ENCODE measurements around the gene SLC24A4.

The SLC24A4 gene

DNA sequence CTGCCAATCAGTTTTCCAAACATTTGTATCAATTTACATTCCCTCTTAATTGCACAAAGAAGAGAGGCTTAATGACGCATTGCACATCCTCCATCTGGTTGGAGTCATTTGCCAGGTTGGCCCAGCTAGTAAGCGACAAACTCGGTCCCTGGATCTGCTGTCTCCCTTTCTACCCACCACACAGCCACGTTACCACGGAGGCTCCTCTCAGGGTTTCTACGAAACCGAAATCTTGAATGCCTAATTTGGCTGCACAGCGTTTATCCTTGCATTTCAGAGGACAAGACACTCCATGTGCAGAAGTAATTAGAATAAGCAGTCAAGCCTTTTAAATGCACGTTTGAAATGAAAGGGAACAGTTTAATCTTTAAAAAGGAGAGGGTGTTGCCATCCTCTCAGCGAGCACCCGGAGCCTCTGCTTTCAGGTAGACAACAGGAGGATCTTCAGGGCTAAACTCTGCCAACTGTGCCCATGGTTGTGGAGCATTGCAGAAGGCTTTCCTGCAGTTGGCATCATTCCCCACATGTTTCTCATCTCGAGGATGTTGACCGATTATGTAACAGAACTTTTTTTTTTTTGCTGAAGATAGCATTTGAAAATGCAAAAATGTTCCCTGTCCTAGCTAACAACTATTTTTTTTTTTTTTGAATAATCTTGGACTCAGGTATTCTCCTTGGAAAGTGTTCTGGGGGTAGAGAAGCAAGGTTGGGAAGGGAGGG, 37.8 kb downstream of the SLC24A4 start:
- peak in 8 of 56 donors; percentile 10 to 66 (median 18) for DNase-seq

DNA sequence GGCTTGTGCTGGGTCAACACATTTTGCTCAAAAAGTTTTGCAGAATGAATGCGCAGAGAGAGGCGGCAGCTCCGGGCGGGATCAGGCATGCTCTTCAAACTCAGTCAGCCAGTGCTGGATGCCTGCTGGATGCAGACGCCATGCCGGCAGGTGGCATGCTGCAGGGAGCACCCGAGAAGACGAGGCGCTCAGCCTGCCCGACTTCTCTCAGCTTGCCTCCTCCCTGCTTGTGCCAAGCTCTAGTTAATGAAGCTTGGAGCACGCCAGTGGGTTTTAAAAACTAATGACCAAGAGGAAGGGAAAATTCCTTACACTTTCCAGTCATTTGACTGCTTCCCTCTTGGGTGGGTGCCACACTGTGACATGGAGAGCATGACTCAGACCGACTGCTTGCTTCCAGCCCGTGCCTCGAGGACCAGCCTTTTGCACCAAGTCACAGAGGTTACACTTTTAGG, 39.8 kb downstream of the SLC24A4 start:
- DNase-seq, result peak in 27 of 56 donors; percentile 6 to 65 (median 24)

DNA sequence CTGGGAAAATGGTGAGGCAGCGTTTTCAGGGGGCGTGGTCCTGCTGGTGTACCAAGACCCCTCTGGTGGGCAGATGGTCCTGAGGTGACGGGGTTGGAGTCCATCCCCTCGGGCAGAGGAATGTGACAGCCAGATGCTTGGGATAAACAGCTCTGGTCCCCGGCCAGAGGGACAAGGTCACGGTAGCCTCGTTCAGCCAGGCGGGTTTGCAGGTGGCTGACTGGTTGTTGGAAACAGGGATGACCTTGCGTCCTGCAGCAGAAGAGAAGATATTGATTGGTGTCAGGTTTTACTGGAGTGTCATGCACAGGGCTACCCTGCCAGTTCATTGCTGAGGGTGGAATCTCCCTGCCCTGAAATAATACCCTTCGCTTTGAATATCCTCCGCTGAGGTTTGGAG, 43.3 kb downstream of the SLC24A4 start:
- DNase-seq, result no peak

DNA sequence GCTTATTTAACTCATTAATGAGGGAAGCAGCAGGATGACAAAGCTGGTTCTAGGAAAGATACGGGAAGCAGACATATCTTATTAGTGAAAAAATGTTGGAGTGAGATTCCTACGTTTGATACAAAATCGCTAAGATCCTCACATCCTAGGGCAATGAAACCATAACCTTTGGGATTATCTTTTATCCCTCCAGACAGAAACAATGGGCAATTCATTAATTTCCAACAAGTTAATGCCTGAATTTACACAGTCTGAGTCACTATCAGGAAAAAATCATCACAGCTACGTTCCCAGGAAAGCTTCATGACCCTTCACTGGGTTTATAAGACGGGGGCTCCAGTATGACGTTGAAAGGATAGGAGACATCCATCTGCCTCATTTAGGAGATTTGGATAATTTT, 45.0 kb downstream of the SLC24A4 start:
- no peak for DNase-seq

DNA sequence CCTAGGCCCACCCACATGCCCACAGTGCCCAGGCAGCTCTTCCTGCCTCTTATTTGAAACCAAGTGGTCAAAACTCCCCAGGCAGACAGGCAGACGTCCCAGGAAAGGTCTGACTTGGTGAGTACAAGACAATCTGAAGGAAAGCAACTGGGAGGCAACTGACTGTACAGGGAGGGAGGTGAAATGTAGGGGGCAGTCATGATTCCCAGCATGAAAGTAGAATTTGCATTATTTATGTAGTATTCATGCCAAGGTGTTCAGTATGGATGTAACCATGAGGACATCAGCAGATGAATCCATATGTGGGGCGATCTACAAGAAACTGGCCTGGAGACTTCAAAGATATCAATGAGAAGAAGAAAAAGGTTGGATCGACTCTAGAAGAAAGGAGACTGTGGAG, 46.1 kb downstream of the SLC24A4 start:
- DNase-seq, result no peak

DNA sequence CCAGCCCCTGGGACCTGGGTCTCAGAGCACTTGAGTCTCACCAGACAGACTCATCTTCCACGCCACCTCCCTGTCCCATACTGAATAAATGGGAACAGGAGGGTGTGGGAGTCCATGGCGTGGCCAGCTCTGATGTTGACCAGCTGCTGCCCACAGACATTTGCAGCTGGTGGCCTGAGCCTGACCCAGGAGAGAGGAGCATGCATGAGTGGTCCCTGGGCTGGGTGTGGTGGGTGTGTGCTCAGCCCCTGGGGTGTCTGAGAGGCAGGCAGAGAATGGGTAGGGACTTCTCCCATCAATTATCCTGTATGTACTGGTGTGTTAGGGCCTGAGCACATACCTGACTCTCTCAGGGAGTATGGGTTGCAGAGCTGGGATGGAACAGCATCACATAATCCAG, 49.3 kb downstream of the SLC24A4 start:
- no peak for DNase-seq

DNA sequence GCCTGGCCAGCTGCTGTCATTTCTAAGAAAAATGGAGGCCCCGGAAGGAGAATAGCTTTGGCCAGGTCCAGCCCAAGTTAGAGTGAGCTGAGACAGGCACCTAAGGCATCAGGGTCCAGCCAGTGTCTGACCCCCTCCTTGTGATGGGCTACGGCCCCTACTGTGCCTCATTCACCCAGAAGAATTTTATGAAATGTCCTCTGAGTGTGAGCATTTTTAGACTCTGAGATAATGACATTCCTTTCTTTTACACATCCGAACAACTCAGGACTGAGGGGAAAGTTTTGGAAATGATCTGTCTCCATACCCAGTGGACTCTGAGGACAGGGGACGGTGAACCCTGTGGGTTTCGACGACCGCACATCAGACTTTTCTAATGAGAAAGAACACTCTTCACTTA, 50.4 kb downstream of the SLC24A4 start:
- no peak for DNase-seq

DNA sequence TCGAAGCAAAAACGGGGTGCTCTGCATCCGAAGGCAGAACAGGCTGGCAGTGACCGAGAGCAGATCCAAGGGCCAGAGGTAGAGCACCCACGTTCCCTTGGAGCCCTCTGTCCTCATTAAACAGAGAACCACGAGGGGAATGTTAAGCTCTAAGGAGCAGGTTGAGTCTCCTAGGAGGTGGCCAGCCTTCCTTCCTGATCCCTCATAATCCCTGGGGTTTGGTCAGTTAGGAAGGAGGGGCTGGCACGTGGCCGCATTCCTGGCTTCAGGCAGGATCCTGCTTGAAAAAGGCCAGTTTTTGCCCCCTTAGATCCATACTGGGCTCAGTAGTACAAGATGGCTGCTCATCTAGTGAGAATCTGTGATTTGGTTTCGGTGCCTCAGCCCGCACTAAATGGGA, 57.2 kb downstream of the SLC24A4 start:
- DNase-seq, result no peak

DNA sequence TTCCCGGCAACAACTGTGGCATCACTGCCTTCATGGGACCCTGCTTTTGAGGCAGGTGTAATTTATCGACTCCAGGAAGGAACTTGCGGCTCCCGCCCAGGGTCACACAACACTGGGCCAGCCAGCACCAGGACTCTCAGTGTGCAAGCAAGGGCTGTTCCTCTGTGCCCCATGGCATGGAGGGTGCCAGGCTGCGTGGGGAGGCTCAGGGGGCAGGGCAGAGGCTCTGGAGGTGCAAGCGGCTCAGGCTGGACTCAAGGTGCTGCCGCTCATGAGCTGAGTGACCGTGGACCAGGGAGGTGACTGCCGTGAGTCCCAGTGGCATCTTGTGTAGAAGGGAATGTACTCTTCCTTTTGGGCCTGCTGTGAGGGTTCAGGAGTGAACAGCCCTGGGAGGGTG, 57.6 kb downstream of the SLC24A4 start:
- no peak for DNase-seq

DNA sequence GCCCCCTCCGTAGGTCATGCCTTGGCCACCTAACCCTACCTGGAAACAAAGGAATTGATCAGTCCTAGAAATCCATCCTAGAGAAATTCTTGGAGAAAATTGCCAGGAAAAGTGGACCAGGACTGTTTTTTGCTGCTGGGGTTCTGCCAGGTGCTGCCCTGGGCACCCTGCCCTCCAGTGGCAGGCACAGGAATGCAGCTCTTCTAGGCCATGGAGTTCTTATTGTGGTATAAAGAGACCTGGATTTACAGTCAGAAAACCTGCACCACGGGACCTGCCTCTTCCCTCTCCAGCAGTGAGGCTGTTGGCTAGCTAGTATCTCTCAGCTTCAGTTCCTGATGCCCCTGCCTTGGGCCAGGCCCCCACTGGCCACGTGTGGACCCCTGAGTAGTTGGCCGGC, 59.7 kb downstream of the SLC24A4 start:
- DNase-seq, result no peak

DNA sequence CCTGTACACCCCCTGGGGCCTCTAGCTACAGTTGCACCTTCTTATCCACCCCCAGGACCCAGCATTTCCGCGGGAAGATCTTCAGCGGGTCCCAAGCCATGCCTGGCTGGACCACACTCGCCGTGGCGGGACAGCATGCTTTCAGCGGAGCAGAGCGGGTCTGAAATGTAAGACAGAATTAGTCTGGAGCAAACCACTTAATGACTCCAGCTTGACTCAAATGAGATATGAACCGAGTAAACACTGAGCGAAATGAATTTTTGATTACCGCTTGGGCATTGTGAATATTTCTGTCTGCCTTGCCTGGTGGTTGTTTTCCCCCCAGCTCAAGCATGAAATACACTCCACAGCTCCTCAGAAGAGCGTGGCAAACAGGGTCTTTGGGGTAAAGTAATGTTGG, 60.8 kb downstream of the SLC24A4 start:
- DNase-seq, result no peak

DNA sequence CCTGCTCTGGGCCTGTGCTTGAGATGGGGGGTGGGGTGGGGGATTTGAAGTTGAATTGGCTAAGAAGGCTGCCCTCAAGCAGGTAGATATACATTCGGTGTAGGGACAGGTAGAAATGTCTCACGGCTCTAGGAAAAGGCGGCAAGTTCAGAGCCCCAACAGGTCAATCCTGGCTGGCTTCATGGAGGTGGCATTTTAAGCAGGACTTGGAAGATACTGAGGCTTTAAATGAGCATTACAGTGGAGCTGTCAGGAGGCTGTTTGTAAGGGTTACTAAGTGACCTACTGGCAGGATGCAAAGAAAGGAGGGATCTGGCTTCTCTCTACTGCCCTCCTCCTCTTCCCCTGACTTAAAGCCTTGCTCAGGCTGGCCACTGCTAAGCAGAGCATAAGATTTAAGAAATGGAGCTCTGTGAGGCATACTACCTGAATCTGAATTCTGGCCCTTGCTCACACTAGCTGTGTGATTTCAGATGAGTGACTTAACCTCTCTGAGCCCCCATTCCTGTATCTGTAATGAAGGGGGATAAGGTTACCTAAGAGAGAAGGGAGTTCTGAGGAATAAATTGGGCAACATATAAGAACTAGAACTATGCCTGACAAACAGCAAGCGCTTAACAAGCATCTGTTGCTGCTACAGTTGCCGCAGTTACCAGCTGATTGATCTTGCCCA, 61.6 kb downstream of the SLC24A4 start:
- DNase-seq, result no peak

DNA sequence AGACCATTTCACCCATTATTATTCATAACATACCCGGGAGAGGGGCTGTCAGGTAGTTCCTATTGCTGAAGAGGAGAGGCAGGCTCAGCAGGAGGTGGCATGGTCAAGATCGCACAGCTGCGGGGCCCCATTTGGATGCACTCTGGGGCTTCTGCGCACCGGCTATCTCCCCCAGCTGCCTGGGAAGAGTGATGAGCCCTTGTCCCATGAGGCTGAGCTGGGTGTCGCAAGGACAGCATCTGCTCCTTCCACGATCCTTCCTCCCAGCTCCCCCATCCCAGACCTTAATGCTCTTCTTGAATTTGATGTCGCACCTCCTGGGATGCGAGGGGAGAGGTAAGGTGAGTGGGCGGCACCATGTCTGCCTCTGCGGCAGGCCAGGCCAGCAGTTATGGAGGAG, 62.6 kb downstream of the SLC24A4 start:
- DNase-seq, result no peak

DNA sequence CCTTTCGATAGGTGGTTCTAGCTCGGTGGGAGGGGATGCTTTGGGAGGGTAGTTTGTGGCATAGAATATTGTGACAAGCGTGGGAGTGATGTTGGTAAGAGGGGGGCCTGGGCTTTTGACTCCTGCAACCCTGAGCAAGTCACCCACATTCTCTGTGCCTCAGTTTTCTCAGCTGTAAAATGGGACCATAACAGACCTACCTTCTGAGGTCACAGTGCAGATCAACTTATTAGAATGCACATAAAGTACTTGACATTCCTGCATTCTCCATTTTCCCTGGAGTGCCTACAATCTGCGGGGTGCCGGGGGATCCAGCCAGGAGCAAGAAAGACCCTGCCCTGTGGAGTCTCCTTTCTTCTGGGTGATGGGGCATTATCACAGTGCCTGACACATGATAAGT, 63.2 kb downstream of the SLC24A4 start:
- DNase-seq, result no peak

DNA sequence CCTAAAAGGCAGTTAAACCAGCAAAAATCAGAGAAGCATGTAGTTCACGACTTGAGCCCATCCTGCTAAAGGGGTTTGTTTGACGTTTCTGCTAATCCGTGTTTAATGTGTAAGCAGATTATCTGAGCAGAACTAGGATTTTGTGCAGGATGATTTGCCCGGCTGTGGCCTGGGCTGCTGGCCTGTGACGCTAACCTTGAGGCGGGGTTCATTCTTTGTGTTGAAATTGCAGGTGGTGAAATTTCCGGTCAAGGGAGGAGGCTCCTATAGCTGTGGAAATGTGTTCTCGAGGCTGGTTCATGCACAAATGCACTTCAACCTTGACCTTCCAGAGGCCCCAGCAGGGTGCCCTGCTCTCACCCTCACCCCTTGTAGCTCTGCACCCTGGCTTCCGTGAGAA, 63.7 kb downstream of the SLC24A4 start:
- no peak for DNase-seq

DNA sequence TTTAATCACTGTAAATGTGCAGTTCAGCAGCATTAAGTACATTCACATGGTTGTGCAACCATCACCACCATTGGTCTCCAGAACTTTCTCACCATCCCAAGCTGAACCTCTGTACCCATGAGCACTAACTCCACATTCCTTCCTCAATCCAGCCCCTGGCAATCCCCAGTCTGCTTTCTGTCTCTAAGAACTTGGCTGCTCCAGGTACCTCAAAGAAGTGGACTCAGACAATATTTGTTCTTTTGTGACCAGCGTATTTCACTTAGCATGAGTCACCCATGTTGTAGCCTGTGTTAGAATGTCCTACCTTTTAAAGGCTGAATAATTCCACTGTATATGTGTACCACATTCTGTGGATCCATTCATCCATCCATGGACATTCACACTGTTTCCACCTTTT, 64.6 kb downstream of the SLC24A4 start:
- DNase-seq, result no peak

DNA sequence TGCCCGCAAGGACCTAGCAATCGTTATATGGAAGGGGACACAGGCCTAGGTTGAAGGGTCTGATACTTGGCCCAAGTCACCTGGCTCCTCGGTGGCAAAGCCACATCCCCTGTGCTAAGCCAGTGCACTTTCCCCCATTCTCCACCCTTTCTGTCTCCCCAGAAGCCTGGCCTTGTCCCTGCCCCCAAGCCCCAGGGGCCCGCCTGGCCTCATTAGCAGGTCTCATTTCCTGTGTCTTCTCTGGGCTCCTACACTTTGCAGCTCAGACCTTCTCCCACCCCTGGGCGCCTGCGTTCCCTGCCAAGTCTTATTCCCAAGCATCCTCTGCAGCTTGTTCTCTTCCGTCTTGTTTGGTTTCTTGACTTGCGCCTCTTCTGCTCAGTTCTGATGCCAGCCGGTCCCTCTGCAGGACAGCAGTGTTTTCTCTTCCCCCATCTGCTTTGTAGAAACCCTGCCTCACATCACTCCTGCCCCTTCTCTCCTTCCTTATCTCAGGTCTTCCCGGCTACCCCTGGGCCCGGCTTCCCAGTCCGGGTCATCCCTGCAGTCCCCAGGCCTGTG, 66.7 kb downstream of the SLC24A4 start:
- DNase-seq, result no peak

DNA sequence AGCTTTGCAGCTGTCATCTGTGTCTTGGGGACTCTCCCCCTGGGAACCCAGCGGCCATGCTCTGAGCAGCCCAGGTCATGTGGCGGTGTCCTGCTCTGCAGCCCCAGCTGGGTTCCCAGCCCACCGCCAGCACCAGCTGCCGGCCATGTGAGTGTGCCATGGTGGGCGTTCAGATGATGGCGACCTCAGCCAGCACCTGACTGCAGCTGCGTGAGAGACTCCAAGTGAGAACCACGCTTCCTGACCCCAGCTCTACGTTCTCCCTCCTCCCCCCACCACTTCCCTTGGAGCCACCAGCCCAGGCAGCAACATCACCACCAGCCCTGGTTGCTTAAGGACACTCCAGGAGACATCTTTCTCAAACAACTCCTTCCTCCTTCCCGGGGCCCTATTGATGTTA, 68.8 kb downstream of the SLC24A4 start:
- DNase-seq, result no peak

DNA sequence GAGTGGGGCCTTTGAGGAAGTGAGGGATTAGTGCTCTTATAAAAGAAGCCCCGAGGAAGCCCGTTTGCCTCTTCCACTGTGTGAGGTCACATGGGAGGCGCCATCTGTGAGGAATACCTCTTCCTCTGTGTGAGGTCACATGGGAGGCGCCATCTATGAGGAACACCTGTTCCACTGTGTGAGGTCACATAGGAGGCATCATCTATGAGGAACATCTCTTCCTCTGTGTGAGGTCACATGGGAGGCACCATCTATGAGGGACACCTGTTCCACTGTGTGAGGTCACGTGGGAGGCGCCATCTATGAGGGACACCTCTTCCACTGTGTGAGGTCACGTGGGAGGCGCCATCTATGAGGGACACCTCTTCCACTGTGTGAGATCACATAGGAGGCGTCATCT, 69.7 kb downstream of the SLC24A4 start:
- no peak for DNase-seq

DNA sequence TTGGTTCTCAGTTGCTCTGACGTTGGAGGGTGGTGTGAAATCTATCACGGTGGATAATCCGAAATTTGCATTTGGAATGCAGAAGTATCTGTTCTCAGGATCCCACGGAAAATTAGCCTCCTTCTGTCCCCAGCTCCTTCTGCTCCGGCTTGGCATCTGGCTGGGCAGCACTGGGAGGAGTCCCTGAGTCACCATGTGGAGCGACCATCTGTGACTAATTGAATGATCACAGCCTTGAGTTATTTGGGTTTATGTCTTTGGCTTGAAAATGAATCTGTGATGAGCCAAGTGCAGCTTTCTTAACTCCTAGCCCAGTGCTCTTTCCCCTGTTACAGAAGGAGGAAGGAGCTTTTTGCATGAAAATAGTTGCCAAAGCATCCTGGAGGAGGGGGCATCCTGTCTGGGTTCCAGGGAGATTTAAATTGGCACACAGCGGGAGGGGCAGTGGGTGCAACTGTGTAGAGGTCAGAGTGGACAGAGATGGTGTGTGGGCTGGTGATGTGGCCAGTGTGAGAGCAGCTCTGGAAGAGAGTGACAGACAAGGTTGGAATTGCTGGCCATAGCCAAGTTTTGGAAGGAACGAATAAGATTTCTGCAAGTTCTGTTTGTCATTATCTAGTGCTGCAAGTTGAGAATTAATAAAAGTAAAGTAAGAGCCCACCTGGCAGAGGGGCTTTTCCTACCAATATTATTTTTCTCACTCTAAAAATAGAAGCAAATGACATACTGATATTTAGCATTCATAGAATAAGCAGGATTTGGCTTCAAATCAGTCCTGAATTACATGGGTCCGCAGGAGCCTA, 74.4 kb downstream of the SLC24A4 start:
- DNase-seq, result peak in 13 of 56 donors; percentile 7 to 54 (median 28)

DNA sequence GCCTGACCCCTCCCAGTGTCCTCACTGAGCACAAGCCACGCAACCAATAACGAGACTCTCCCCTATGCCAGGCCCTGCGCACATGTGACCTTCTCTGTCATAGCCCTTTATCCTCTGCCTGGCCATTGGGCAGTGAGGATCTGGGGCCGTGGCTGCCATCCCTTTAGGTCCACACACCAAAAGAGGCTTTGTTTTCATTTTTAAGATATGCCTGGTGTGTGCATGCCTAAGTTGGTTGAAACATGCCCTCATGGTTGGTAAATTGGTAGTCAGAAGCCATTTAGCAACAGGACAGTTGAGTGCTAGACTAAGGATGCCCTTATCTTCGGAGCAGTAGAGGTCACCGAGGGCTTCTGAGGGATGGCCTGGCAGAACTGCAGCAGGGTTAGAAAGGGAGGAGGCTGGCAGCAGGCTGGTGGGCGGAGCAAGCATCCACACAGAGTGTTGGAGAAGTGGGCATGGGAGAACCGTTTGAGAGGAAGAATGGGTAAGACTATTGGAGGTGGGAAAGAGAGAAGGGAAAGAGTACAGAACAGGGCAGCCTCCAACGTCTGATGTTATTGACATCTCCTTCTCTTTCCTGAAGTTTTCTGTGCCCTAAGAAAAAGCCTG, 75.1 kb downstream of the SLC24A4 start:
- DNase-seq, result no peak
